ENCODE measurements around the gene ZNF526. TPM values are rescaled to one million over a fixed set of nuclear protein-coding genes. Genes with fewer than 3 reads are reported as not detected.

The ZNF526 gene
- total and polyA plus RNA-seq, 9 of the 15 experiments (the other 6 are each of a cell fraction or from before 2014, with no cell fraction given) = 1.3 to 17.9 (median 6.2) TPM

- TF ChIP-seq E4F1 (CRISPR knock-in tag; IDR thresholded peaks at IDR 0.05; ENCODE audit: borderline replicate concordance) = no peak
- no peak for TF ChIP-seq IRF2 (CRISPR knock-in tag; IDR thresholded peaks at IDR 0.05)
- TF ChIP-seq, protein P1, sequence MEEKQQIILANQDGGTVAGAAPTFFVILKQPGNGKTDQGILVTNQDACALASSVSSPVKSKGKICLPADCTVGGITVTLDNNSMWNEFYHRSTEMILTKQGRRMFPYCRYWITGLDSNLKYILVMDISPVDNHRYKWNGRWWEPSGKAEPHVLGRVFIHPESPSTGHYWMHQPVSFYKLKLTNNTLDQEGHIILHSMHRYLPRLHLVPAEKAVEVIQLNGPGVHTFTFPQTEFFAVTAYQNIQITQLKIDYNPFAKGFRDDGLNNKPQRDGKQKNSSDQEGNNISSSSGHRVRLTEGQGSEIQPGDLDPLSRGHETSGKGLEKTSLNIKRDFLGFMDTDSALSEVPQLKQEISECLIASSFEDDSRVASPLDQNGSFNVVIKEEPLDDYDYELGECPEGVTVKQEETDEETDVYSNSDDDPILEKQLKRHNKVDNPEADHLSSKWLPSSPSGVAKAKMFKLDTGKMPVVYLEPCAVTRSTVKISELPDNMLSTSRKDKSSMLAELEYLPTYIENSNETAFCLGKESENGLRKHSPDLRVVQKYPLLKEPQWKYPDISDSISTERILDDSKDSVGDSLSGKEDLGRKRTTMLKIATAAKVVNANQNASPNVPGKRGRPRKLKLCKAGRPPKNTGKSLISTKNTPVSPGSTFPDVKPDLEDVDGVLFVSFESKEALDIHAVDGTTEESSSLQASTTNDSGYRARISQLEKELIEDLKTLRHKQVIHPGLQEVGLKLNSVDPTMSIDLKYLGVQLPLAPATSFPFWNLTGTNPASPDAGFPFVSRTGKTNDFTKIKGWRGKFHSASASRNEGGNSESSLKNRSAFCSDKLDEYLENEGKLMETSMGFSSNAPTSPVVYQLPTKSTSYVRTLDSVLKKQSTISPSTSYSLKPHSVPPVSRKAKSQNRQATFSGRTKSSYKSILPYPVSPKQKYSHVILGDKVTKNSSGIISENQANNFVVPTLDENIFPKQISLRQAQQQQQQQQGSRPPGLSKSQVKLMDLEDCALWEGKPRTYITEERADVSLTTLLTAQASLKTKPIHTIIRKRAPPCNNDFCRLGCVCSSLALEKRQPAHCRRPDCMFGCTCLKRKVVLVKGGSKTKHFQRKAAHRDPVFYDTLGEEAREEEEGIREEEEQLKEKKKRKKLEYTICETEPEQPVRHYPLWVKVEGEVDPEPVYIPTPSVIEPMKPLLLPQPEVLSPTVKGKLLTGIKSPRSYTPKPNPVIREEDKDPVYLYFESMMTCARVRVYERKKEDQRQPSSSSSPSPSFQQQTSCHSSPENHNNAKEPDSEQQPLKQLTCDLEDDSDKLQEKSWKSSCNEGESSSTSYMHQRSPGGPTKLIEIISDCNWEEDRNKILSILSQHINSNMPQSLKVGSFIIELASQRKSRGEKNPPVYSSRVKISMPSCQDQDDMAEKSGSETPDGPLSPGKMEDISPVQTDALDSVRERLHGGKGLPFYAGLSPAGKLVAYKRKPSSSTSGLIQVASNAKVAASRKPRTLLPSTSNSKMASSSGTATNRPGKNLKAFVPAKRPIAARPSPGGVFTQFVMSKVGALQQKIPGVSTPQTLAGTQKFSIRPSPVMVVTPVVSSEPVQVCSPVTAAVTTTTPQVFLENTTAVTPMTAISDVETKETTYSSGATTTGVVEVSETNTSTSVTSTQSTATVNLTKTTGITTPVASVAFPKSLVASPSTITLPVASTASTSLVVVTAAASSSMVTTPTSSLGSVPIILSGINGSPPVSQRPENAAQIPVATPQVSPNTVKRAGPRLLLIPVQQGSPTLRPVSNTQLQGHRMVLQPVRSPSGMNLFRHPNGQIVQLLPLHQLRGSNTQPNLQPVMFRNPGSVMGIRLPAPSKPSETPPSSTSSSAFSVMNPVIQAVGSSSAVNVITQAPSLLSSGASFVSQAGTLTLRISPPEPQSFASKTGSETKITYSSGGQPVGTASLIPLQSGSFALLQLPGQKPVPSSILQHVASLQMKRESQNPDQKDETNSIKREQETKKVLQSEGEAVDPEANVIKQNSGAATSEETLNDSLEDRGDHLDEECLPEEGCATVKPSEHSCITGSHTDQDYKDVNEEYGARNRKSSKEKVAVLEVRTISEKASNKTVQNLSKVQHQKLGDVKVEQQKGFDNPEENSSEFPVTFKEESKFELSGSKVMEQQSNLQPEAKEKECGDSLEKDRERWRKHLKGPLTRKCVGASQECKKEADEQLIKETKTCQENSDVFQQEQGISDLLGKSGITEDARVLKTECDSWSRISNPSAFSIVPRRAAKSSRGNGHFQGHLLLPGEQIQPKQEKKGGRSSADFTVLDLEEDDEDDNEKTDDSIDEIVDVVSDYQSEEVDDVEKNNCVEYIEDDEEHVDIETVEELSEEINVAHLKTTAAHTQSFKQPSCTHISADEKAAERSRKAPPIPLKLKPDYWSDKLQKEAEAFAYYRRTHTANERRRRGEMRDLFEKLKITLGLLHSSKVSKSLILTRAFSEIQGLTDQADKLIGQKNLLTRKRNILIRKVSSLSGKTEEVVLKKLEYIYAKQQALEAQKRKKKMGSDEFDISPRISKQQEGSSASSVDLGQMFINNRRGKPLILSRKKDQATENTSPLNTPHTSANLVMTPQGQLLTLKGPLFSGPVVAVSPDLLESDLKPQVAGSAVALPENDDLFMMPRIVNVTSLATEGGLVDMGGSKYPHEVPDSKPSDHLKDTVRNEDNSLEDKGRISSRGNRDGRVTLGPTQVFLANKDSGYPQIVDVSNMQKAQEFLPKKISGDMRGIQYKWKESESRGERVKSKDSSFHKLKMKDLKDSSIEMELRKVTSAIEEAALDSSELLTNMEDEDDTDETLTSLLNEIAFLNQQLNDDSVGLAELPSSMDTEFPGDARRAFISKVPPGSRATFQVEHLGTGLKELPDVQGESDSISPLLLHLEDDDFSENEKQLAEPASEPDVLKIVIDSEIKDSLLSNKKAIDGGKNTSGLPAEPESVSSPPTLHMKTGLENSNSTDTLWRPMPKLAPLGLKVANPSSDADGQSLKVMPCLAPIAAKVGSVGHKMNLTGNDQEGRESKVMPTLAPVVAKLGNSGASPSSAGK (IDR thresholded peaks at IDR 0.05) = no peak
- no peak for TF ChIP-seq NFE2L1 (tag; IDR thresholded peaks at IDR 0.05; ENCODE audit: borderline replicate concordance, low read depth)
- no peak for TF ChIP-seq TRIM28 (IDR thresholded peaks at IDR 0.05)
- TF ChIP-seq, protein P2, sequence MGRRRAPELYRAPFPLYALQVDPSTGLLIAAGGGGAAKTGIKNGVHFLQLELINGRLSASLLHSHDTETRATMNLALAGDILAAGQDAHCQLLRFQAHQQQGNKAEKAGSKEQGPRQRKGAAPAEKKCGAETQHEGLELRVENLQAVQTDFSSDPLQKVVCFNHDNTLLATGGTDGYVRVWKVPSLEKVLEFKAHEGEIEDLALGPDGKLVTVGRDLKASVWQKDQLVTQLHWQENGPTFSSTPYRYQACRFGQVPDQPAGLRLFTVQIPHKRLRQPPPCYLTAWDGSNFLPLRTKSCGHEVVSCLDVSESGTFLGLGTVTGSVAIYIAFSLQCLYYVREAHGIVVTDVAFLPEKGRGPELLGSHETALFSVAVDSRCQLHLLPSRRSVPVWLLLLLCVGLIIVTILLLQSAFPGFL (CRISPR knock-in tag; IDR thresholded peaks at IDR 0.05) = no peak
- TF ChIP-seq JUNB (CRISPR knock-in tag; conservative IDR thresholded peaks at IDR 0.05) = no peak
- TF ChIP-seq, protein P3, sequence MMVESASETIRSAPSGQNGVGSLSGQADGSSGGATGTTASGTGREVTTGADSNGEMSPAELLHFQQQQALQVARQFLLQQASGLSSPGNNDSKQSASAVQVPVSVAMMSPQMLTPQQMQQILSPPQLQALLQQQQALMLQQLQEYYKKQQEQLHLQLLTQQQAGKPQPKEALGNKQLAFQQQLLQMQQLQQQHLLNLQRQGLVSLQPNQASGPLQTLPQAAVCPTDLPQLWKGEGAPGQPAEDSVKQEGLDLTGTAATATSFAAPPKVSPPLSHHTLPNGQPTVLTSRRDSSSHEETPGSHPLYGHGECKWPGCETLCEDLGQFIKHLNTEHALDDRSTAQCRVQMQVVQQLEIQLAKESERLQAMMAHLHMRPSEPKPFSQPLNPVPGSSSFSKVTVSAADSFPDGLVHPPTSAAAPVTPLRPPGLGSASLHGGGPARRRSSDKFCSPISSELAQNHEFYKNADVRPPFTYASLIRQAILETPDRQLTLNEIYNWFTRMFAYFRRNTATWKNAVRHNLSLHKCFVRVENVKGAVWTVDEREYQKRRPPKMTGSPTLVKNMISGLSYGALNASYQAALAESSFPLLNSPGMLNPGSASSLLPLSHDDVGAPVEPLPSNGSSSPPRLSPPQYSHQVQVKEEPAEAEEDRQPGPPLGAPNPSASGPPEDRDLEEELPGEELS (CRISPR knock-in tag; IDR thresholded peaks at IDR 0.05; ENCODE audit: borderline replicate concordance) = 0 out of 2 replicates have a peak, but pooled peaks have one; percentile 5
- no peak for TF ChIP-seq BACH1 (tag; IDR thresholded peaks at IDR 0.05)
Measured at GRCh38 chr19:42229855-42230351, 9.8 kb downstream of the ZNF526 start (continued).

Measured in K562 (cell line).